ENCODE results near the gene NCBP3.

The NCBP3 gene

GRCh38 chr17:3845621-3846436 lies at the start of gene NCBP3:
NCBP3 (minus strand) TSS chr17:3846246; CDS start chr17:3846223, 23 bp downstream.
- DNase-seq = peak; percentile 59 to 86

DNA sequence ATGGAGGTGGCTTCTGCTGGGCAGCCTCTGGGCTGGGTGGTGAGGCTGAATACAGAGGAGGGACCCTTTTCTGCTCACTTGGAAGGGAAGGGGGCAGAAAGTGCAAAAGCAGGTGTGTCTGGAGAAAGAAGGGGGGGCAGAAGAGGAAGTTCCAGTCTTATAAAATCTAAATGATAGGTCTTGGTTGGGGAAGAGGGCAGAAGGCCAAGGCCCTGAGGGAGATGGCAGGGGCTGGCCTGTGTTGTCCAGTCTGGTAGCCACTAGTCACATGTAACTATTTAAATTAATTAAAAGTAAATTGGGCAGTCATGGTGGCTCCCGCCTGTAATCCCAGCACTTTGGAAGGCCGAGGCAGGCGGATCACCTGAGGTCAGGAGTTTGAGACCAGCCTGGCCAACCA lies 49.3 kb upstream of the NCBP3 start:
- no peak for DNase-seq

DNA sequence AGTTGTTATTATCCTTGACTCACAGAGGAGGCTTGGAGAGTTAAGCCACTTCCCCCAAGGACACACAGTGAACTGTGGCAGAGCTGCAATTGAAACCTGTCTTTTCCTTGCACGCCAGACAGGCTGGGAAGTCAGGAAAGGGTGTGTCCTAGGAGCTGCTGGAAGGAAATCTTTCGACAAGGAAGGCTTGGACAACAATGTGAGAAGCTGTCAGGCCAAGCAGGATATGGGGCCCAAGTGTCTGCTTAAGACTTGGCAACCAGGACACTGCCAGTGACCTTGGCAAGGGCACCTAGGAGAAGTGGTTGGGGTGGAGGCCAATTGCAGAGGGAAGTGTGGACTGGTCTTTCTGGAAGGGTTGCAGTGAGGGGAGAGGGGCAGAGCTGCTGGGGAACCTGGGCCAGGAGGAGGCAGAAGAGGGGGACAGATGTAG lies 48.9 kb upstream of the NCBP3 start:
- DNase-seq = no peak

- no peak for DNase-seq
These were observed 48.1 kb upstream of the NCBP3 start for GRCh38 chr17:3894188-3894587.

DNA sequence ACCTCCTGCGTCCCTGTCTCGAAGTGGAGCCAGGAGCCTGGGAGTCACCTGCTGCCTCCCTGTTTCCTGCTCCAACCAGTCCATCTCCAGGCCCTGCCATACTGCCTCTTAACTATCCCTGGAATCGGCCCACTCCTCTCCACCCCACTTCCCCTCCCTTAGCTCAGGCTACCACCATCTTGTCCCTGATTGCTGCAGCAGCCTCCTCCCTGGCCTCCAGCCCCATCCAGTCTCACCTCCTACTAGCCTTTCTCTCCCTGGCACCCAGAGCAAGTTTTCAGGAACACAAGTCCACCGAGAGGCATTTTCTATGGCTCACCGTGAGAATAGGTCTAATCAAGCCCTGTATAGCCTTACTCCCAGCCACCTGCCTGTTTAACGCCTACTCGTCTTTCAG lies 47.7 kb upstream of the NCBP3 start:
- DNase-seq = no peak

GRCh38 chr17:3893003-3893719 lies 47.1 kb upstream of the NCBP3 start, which contains the start of gene CAMKK1:
CAMKK1 (minus strand) TSS chr17:3893053; CDS start chr17:3885687, 7,366 bp downstream.
- DNase-seq = peak; percentile 49 to 77

DNA sequence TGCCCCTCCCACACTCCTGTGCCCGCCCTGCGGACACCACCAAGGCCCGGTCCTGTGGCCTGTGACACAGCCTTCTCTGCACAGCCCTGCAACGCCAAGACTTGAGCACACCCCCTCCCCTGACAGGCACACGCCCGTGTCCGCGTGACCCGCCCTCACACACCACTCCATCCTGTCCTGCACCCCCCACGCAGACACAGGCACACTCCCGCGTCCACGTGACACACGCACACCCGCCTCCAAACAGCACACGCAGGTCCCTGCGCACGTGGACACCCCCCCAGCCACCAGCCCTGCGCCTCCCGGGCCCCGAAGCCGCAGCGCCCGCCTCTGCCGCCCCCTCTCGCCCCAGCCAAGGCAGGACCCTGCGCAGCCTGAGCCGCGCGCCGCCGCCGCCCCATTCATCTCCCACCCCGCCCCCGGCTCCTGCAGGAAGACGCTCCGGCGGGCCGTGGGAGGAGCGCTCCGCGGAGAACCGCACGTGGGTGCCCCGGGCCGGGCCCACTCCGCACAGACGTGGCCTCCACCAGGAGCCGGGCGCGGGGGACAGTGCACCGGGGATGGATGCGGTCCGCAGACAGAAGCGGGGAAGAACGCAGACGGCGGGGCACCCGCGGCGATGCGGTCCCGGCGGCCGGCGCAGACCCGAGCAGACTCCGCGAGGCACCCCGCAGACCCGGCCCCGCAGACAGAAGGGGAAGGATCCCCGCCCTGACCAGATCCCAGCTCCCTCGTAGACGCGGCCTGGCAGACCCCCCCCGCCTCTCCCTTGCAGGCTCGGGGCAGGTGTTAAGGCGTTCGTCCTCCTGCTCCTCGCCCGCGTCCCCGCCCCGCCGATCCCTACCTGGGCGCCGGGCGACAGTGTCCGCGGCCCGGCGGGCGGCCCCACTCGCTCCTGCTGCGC lies 46.3 kb upstream of the NCBP3 start:
- peak; percentile 40 to 62 for DNase-seq

- DNase-seq = no peak
These were observed 45.6 kb upstream of the NCBP3 start for GRCh38 chr17:3891626-3892094.

- DNase-seq = no peak
These were observed 44.8 kb upstream of the NCBP3 start for GRCh38 chr17:3890878-3891219.

- peak; percentile 32 to 42 for DNase-seq
These were observed 44.2 kb upstream of the NCBP3 start for GRCh38 chr17:3890082-3890877.

DNA sequence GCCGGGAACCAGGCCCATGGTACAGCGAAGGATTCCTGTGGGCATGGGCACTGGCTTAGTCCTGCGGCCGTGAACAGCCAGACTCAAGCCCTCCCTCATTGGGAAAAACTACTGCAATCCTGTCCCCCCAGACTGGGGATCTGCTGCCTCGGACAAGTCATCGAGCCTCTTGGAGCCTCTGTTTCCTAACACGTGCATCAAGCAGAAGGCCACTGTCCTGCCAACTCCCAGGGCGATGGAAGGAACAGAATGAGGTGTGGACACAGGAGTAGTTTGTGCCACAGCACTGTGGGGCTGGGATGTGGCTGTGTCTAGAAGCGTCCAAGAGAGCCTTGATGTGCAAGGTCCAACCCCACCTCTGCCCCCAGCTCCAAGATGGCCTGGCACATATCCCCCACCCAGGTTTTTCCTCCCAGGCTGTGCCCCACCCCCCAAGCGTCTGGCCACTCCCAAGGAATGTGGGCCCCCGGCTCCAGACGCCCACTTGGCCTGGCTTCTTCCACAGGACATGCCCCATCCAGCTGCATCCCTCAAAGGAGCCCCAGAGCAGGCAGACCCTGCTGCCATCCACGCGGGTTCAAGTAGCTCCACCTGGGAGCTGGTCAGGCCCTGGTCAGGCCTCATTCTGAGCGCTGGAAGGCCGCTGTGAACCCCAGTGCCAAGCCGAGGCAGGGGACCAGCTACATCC lies 43.4 kb upstream of the NCBP3 start:
- no peak for DNase-seq

- no peak for DNase-seq
These were observed 42.5 kb upstream of the NCBP3 start for GRCh38 chr17:3888343-3889171.

DNA sequence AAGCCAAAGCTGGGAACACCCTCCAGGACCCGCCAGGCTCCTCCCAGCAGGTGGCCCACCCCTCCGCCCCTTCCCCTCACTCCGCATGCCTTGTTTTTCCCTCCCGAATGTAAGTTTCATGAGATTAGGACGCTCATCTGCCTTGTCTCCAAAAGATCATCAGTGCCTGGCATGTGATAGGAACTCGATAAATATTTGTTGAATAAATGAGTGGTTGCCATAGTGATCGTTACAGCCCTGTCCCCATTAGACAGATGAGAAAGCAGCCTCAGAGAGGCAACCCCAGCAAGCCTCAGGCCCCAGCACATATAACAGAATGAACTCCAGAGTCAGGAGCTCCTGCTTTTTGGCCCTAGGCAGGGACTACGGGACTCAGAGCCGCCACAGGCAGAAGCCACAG lies 41.8 kb upstream of the NCBP3 start:
- DNase-seq = no peak

GRCh38 chr17:3887394-3887793 lies 41.3 kb upstream of the NCBP3 start:
- DNase-seq = no peak

GRCh38 chr17:3886776-3887175 lies 40.7 kb upstream of the NCBP3 start:
- DNase-seq = no peak

DNA sequence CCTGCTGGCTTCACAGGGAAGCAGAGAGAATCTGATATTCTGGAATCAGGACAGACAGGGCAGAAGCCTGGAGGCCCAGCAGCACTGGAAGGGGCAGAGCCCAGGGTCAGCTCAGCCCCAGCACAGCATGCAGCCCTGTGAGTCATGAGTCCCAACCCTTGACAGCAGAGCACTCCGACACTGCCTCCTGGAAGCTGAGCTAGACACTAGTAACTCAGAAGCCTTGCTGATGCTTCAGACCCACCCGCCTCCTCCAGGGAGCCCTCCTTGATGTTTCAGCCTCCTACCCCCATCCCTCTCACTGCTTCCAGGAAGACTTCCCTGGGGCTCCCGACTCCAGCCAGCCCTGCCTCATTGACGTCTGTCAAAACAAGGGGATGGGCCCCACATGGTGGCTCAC lies 39.9 kb upstream of the NCBP3 start:
- DNase-seq = peak in 1 of 2 experiments; percentile 53

DNA sequence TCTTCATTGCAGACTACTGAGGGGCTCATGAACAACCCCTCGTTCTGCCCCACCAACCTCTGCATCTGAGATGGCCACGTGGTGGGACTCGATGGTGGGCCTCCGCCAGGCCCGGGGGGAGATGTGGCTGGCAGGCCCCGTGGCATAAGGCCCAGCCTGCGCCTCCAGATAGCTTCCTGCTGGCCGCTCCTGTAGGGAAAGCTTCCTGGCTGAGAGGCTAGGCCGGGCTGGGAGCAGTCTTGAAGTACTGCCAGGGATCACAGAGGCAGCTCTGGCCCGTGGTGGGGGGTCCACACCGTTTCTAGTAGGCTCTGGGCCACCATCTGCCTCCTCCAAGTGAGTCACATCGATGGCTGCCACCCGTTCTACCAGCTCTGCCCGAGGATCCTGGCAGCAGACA lies 39.2 kb upstream of the NCBP3 start:
- DNase-seq = no peak

DNA sequence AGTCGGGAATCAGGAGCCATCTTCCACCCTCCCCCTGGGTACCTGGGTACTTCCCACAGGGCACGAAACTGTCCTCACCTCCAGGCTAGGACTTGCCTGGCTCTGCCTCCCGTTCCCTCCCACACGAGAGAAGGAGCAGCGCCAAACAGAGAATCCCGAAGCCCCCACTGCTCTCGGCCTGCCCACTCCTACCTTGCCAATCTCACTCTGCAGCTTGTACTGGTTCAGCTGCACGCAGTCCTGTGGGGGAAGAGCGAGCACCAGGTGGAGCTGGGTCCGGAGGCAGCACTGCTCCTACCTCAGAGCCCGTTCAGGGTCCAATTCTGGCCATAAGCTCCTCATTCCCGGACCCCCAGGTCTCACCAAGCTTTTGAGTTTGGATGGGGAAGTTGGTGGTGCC lies 38.1 kb upstream of the NCBP3 start:
- no peak for DNase-seq

DNA sequence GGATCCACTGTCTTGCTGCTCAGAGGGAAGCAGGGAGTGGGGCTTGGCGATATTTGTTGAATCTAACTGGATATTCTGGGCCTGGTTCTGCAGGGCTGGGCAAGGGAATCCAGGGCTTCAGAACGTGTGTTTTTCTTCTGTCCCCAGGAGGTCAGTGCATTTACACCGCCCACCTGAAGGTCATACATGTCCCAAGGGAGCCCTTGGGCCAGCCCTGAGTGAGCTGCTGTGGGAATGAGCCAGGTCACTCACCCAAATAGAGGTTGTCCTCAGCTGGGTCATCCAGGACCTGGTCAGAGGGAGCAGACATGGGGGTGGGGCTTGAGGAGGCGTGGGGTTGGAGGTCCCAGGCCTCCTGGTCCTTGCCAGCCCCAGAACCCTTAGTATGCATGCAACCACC lies 36.2 kb upstream of the NCBP3 start:
- DNase-seq = no peak

DNA sequence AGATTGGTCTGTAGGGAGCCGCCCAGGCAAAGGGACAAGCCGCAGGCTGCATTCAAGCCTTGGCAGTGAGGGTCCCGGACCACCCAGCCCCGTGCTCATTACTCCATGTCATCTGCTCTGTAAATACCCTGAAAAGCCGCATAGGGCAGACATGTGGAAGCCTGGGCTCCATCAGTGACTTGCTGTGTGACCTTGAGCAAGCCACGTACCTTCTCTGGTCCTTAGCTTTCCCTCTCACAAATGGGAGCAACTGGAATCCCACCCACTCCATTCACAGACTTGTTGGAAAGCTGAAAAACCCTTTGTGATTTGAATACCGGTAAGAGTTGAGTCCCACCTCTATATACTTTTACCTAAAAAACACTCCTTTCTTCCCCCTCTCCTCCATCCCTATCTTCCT lies 34.9 kb upstream of the NCBP3 start:
- DNase-seq = no peak
